Measurements from ENCODE around the gene ADAMTS19.

Gene ADAMTS19

DNA sequence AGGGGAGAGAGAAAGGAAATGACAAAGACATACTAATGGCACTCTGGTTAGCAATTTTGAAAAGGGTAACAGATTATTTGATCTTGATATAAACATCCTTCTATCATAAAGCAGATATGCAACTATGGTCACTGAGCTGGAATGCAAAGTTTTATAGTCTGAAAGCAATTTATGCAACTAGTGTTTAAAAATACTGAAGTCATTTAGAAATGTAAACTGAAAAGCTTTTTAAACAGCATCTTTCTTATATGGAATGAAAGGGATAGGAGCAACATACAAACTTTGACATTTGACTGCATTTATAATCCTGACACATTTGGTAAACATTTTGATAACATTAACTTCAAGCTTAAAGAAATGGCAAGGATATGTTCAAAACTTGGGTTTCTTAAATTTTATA, 28.7 kb upstream of the ADAMTS19 start:
- no peaks in the 10 kb centered on the region for H3K27me3 ChIP-seq (ENCODE audit: insufficient read depth, poor library complexity, severe bottlenecking)
- TF ChIP-seq GABPA (IDR thresholded peaks at IDR 0.05; ENCODE audit: low read depth) = no peak
- TF ChIP-seq POLR2AphosphoS5 (IDR thresholded peaks at IDR 0.05; ENCODE audit: low read depth) = no peak
- TF ChIP-seq, protein P1, sequence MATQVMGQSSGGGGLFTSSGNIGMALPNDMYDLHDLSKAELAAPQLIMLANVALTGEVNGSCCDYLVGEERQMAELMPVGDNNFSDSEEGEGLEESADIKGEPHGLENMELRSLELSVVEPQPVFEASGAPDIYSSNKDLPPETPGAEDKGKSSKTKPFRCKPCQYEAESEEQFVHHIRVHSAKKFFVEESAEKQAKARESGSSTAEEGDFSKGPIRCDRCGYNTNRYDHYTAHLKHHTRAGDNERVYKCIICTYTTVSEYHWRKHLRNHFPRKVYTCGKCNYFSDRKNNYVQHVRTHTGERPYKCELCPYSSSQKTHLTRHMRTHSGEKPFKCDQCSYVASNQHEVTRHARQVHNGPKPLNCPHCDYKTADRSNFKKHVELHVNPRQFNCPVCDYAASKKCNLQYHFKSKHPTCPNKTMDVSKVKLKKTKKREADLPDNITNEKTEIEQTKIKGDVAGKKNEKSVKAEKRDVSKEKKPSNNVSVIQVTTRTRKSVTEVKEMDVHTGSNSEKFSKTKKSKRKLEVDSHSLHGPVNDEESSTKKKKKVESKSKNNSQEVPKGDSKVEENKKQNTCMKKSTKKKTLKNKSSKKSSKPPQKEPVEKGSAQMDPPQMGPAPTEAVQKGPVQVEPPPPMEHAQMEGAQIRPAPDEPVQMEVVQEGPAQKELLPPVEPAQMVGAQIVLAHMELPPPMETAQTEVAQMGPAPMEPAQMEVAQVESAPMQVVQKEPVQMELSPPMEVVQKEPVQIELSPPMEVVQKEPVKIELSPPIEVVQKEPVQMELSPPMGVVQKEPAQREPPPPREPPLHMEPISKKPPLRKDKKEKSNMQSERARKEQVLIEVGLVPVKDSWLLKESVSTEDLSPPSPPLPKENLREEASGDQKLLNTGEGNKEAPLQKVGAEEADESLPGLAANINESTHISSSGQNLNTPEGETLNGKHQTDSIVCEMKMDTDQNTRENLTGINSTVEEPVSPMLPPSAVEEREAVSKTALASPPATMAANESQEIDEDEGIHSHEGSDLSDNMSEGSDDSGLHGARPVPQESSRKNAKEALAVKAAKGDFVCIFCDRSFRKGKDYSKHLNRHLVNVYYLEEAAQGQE (IDR thresholded peaks at IDR 0.05; ENCODE audit: insufficient replicate concordance, low read depth) = no peak
- TF ChIP-seq SPI1 (IDR thresholded peaks at IDR 0.05; ENCODE audit: borderline replicate concordance, low read depth) = no peak
- TF ChIP-seq, protein P2, sequence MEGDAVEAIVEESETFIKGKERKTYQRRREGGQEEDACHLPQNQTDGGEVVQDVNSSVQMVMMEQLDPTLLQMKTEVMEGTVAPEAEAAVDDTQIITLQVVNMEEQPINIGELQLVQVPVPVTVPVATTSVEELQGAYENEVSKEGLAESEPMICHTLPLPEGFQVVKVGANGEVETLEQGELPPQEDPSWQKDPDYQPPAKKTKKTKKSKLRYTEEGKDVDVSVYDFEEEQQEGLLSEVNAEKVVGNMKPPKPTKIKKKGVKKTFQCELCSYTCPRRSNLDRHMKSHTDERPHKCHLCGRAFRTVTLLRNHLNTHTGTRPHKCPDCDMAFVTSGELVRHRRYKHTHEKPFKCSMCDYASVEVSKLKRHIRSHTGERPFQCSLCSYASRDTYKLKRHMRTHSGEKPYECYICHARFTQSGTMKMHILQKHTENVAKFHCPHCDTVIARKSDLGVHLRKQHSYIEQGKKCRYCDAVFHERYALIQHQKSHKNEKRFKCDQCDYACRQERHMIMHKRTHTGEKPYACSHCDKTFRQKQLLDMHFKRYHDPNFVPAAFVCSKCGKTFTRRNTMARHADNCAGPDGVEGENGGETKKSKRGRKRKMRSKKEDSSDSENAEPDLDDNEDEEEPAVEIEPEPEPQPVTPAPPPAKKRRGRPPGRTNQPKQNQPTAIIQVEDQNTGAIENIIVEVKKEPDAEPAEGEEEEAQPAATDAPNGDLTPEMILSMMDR (IDR thresholded peaks at IDR 0.05; ENCODE audit: insufficient read depth, low read length) = no peak
- H3K4me3 ChIP-seq (replicated peaks; ENCODE audit: insufficient read depth, low read length) = no peak overlapping the region
- no peak for DNase-seq (ENCODE audit: low read depth in 1 of 2, low spot score in 1 of 2)
- no peak overlapping the region for H3K27ac ChIP-seq (replicated peaks)

DNA sequence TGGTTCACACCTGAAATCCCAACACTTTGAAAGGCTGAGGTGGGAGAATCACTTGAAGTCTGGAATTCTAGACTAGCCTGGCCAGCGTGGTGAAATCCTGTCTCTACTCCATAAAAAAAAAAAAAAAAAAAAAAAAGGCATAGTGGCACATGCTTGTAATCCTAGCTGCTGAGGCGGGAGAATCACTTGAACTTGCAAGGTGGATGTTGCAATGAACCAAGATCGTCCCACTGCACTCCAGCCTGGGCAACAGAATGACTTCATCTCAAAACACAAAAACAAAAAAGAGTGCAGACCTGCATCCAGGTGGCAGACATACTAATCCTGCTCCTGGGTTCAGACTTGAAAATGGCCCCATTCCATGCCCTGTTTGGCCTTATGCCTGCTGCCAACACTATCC, 21.8 kb upstream of the ADAMTS19 start:
- Histone ChIP-seq H3K4me3 (replicated peaks; ENCODE audit: insufficient read depth, low read length) (no peak overlapping the region), H3K27me3 (ENCODE audit: insufficient read depth, poor library complexity, severe bottlenecking) (no peaks in the 10 kb centered on the region), H3K27ac (replicated peaks) (no peak overlapping the region)
- TF ChIP-seq SPI1 (IDR thresholded peaks at IDR 0.05; ENCODE audit: borderline replicate concordance, low read depth) = no peak
- no peak for DNase-seq (ENCODE audit: low read depth in 1 of 2, low spot score in 1 of 2)

DNA sequence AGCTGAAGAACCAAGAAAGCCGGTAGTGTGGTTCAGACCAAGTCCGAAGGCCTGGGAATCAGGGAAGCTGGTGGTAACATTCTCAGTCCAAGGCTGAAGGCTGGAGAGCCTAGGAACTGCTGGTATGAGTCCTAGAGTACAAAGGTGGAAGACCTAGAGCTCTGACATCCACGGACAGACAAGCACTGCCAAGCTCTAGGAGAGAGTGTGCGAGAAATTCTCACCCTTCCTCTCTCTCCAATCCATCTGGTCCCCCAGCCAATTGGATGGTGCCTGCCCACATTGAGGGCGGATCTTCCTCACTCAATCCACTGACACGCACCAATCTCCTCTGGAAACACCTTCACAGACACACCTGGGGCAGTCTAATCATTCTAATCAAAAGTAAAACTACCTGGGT, 19.7 kb upstream of the ADAMTS19 start:
- Histone ChIP-seq H3K4me3 (replicated peaks; ENCODE audit: insufficient read depth, low read length) (no peak overlapping the region), H3K27me3 (ENCODE audit: insufficient read depth, poor library complexity, severe bottlenecking) (no peaks in the 10 kb centered on the region), H3K27ac (replicated peaks) (no peak overlapping the region)
- no peak for DNase-seq (ENCODE audit: low read depth in 1 of 2, low spot score in 1 of 2)
- TF ChIP-seq, protein P2 (IDR thresholded peaks at IDR 0.05; ENCODE audit: insufficient read depth, low read length) = no peak
- TF ChIP-seq GABPA (IDR thresholded peaks at IDR 0.05; ENCODE audit: low read depth) = no peak
- TF ChIP-seq, protein P1 (IDR thresholded peaks at IDR 0.05; ENCODE audit: insufficient replicate concordance, low read depth) = no peak
- no peak for TF ChIP-seq SPI1 (IDR thresholded peaks at IDR 0.05; ENCODE audit: borderline replicate concordance, low read depth)
- TF ChIP-seq POLR2AphosphoS5 (IDR thresholded peaks at IDR 0.05; ENCODE audit: low read depth) = no peak

DNA sequence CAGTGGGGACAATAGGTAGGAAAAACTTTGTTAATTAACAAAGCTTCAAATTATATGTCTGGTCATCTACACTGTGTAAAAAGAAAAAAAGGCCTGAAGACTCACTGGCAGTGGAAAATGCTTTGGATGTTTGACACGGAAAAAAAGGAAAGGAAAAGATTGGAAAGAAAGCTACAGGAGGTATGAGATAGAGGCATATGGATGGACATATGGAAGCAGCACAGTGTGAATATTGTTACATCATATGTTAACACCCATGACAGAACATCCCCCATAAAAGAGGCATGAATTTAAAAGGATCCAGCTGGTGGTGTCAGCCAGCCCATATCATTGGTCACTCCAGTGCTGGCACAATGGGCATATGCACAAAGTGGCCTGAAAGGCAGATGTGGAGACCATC, 19.0 kb upstream of the ADAMTS19 start:
- TF ChIP-seq POLR2AphosphoS5 (IDR thresholded peaks at IDR 0.05; ENCODE audit: low read depth) (no peak), GABPA (IDR thresholded peaks at IDR 0.05; ENCODE audit: low read depth) (no peak), SPI1 (IDR thresholded peaks at IDR 0.05; ENCODE audit: borderline replicate concordance, low read depth) (no peak)
- Histone ChIP-seq H3K27ac (replicated peaks) (no peak overlapping the region), H3K4me3 (replicated peaks; ENCODE audit: insufficient read depth, low read length) (no peak overlapping the region), H3K27me3 (ENCODE audit: insufficient read depth, poor library complexity, severe bottlenecking) (no peaks in the 10 kb centered on the region)
- DNase-seq (ENCODE audit: low read depth in 1 of 2, low spot score in 1 of 2) = no peak

DNA sequence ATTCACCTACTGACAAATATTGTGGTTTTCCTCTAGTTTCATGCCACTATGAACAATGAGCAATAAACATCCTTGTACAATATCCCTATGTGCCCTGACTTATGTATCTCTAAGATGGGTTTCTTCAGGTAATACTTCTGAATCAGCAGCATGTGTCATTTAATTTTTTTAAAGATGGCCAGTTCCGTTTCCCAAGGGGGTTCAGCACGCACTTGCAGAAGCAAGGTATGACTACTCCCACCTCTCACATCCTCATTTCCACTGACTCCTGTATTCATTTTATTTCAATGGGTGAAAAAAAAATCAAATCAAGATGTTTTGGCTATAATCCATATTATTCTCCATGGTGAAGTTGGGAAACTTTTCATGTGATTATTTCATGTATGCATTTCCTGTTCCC, 14.7 kb upstream of the ADAMTS19 start:
- DNase-seq (ENCODE audit: low read depth in 1 of 2, low spot score in 1 of 2) = no peak
- Histone ChIP-seq H3K27me3 (ENCODE audit: insufficient read depth, poor library complexity, severe bottlenecking) (no peaks in the 10 kb centered on the region), H3K27ac (replicated peaks) (no peak overlapping the region), H3K4me3 (replicated peaks; ENCODE audit: insufficient read depth, low read length) (no peak overlapping the region)
- TF ChIP-seq, protein P2 (IDR thresholded peaks at IDR 0.05; ENCODE audit: insufficient read depth, low read length) = no peak
- TF ChIP-seq GABPA (IDR thresholded peaks at IDR 0.05; ENCODE audit: low read depth) (no peak), SPI1 (IDR thresholded peaks at IDR 0.05; ENCODE audit: borderline replicate concordance, low read depth) (no peak), POLR2AphosphoS5 (IDR thresholded peaks at IDR 0.05; ENCODE audit: low read depth) (no peak)
- TF ChIP-seq, protein P1 (IDR thresholded peaks at IDR 0.05; ENCODE audit: insufficient replicate concordance, low read depth) = no peak
